Pancreas (tissue), 10 donors: ENCODE data around the gene CD300C. TPM values are rescaled to one million over a fixed set of nuclear protein-coding genes. Genes with fewer than 3 reads are reported as not detected.
A peak's percentile ranks its signal among the peaks of the same experiment; 100 is the strongest.

Experiments used
- ATAC-seq, 4 donors: fragments of 200-7000 bp; cut with Tn5 transposase; one replicate each; pipeline versions ENCODE4 v1.8.0 to v1.9.1; 2020; ENCODE audit warnings: mild to moderate bottlenecking in 4 of 4, moderate library complexity in 4 of 4
- DNase-seq, 6 donors: peaks; one replicate each; pipeline ENCODE4 v3.0.0-alpha.2; 2020
- FAIRE-seq: peaks from 2 replicates; lab custom pipeline; 2012; peaks lifted over from hg19 to GRCh38; lab: Jason Lieb, UNC
- H3K27ac ChIP-seq, 4 donors: fragments of 200-600 bp; sonication (generic); 1 replicate in 3 of 4; 2 replicates in 1 of 4; pipeline versions ENCODE4 v1.5.0 to v1.8.0; 2020
- H3K27me3 ChIP-seq, 4 donors: fragments of 200-600 bp; one replicate each; pipeline ENCODE4 v1.8.0; 2021
- H3K36me3 ChIP-seq, 3 donors: fragments of 200-600 bp; sonication (generic) in 1 of 3; one replicate each; pipeline versions ENCODE4 v1.5.0 to v1.8.0; 2020 to 2021
- H3K4me1 ChIP-seq, 3 donors: fragments of 200-600 bp; one replicate each; pipeline ENCODE4 v1.8.0; 2021
- H3K4me3 ChIP-seq, 4 donors: fragments of 200-600 bp; sonication (generic) in 2 of 4; one replicate each; pipeline versions ENCODE4 v1.5.0 to v1.8.0; 2020 to 2021
- H3K9me3 ChIP-seq, 4 donors: fragments of 200-600 bp; one replicate each; pipeline ENCODE4 v1.8.0; 2021
- WGBS, 2 donors: extraction: QIAGEN DNeasy Blood & Tissue Kit; methylation state at CpG; one replicate each; pipeline ENCODE4 v1.1.7; 2013; 5-methylcytosine and 5-hydroxymethylcytosine counted together
- intact Hi-C, 3 donors: fragments of 100-400 bp; cut with DNase I; formaldehyde crosslinking; loops; one replicate each; pipeline versions ENCODE4 v1.11.1 to v1.14.2; 2022
- polyA plus RNA-seq, 2 donors: library from polyadenylated mRNA; stranded (reverse); fragments of 200-250 nt; gene quantifications; one replicate each; pipeline ENCODE4 v1.2.3, GENCODE V29; 2013
- total RNA-seq, 6 donors: library from RNA; stranded (reverse); fragmentation: NEBNext Ultra II Directional in 4 of 6; extraction: Animal tissue kit (Norgen Biotek cat#: 25700) in 4 of 6; gene quantifications; one replicate each; pipeline versions ENCODE4 v1.2.1 to v1.2.4, GENCODE V29; 2021 to 2023
- TF ChIP-seq, protein P1 (sequence below), 4 donors: fragments of 200-600 bp; sonication (generic) in 3 of 4; IDR thresholded peaks; one replicate each; pipeline versions ENCODE4 v1.5.0 to v1.8.0; 2021; ENCODE audit warnings: antibody characterized with exemption in 4 of 4
- donor health status: healthy with polysubstance abuse.
- donor health status: DM: no; HTN: no; CAD: no; lungs with moderate emphysema.
- donor health status: DM: no; HTN: no; CAD: no.
- donor health status: control.
- donor health status: control.
- donor health status: Bipolar disorder and iron deficiency.
- donor health status: DM: yes; HTN: yes; CAD: no.
- donor health status: DM: no; HTN: no; CAD: no.
- donor health status: DM: no; HTN: no; CAD: no.
- donor health status: DM: yes; HTN: yes; CAD: no.

The CD300C gene
- total and polyA plus RNA-seq, 8 donors, result 0.19 to 1.5 (median 0.22) TPM; not detected in 1

DNA sequence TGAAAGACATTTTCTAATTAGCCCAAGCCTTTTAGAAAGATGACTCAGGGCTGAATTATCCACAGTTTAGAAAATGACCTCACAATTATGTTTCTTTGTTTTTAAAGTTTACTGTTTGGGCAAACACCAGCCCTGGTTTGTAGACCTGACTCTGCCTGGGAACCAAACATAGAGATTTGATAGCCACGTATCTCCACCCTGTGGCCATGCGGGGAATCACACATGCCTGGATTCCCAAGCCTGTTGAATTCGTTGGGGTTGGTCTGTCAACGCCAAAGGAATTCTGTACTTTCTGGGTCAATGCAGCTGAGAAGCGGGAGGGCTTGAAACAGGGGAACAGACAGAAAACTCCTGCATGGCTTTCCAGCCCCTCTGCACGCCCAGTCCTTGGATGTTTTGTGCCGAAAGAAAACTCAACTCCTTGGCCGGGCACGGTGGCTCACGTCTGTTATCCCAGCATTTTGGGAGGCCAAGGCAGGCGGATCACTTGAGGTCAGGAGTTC is 52.5 kb downstream of the CD300C start:
- DNase-seq (peak; percentile 46 to 84 (median 72)), ATAC-seq (peak; percentile 86 to 99 (median 97)), FAIRE-seq (peak; percentile 26)
- Histone ChIP-seq H3K27me3 (no peaks in the 10 kb centered on the region), H3K4me3 (no peak overlapping the region), H3K4me1 (no peaks in the 10 kb centered on the region), H3K27ac (no peak overlapping the region), H3K9me3 (no peaks in the 10 kb centered on the region), H3K36me3 (no peaks in the 10 kb centered on the region)
- intact Hi-C loops, result no loop called here
- TF ChIP-seq, protein P1, sequence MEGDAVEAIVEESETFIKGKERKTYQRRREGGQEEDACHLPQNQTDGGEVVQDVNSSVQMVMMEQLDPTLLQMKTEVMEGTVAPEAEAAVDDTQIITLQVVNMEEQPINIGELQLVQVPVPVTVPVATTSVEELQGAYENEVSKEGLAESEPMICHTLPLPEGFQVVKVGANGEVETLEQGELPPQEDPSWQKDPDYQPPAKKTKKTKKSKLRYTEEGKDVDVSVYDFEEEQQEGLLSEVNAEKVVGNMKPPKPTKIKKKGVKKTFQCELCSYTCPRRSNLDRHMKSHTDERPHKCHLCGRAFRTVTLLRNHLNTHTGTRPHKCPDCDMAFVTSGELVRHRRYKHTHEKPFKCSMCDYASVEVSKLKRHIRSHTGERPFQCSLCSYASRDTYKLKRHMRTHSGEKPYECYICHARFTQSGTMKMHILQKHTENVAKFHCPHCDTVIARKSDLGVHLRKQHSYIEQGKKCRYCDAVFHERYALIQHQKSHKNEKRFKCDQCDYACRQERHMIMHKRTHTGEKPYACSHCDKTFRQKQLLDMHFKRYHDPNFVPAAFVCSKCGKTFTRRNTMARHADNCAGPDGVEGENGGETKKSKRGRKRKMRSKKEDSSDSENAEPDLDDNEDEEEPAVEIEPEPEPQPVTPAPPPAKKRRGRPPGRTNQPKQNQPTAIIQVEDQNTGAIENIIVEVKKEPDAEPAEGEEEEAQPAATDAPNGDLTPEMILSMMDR (IDR thresholded peaks at IDR 0.05), result peak; percentile 78 to 88 (median 86)
- 29 to 31% methylated on average over 11 of the region's 11 CpGs for WGBS, 2 donors

DNA sequence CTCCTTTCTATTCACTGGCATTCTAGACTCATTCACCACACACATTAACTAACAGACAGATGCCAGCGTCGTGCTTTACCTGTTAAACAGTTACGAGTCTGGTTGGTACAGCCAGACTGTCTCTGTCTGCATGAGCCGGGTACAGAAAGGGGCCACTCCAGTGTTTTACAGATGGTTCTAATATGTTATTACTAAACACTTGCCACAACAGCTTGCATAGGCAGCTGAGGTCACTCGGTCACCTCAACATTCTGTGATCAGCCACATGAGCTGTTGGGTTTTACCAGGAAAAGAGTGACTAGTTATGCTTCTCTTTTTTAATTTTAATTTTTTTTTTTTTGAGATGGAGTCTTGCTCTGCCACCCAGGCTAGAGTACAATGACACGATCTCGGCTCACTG is 54.3 kb downstream of the CD300C start:
- peak in 1 of 4 donors; percentile 24 for ATAC-seq
- TF ChIP-seq, protein P1 (IDR thresholded peaks at IDR 0.05), result no peak
- FAIRE-seq, result no peak
- intact Hi-C loops, result no loop called here
- H3K9me3 ChIP-seq, result no peaks in the 10 kb centered on the region
- DNase-seq, result no peak
- H3K27ac ChIP-seq, result no peak overlapping the region
- H3K27me3 ChIP-seq, result no peaks in the 10 kb centered on the region
- 57 to 71% methylated on average over 7 of the region's 7 CpGs for WGBS, 2 donors
- no peaks in the 10 kb centered on the region for H3K4me1 ChIP-seq
- no peaks in the 10 kb centered on the region for H3K36me3 ChIP-seq
- no peak overlapping the region for H3K4me3 ChIP-seq

Other genes with a start within 250 kb of the CD300C start
- 1 to 10 TPM in 1 of 6 donors, under 1 TPM in 5; 0.22 to 1.0 (median 0.49) TPM for gene KIF19, start 219.9 kb downstream of the CD300C start, total RNA-seq
- 10 to 100 TPM in 1 of 2 donors, 1 to 10 TPM in 1; 5.7 to 13.5 TPM for gene KIF19, start 219.9 kb downstream of the CD300C start, polyA plus RNA-seq
- gene BTBD17, start 184.2 kb downstream of the CD300C start, total RNA-seq, result under 1 TPM; 0.08 to 0.22 (median 0.15) TPM
- gene BTBD17, start 184.2 kb downstream of the CD300C start, polyA plus RNA-seq, result 1 to 10 TPM in 1 of 2 donors, under 1 TPM in 1; 0.19 to 1.7 TPM
- gene GPR142, start 178.6 kb downstream of the CD300C start, total RNA-seq, result under 1 TPM; 0.22 to 0.86 (median 0.43) TPM
- gene GPR142, start 178.6 kb downstream of the CD300C start, polyA plus RNA-seq, result 1 to 10 TPM in 1 of 2 donors, under 1 TPM in 1; 0.61 to 2.8 TPM
- gene GPRC5C, start 114.0 kb downstream of the CD300C start, total RNA-seq, result 100 to 1,000 TPM in 1 of 6 donors, 10 to 100 TPM in 5; 38.2 to 106 (median 49.9) TPM
- 10 to 100 TPM; 40.4 to 68.0 TPM for gene GPRC5C, start 114.0 kb downstream of the CD300C start, polyA plus RNA-seq
- gene CD300A, start 79.5 kb downstream of the CD300C start, total RNA-seq, result 1 to 10 TPM in 3 of 6 donors, under 1 TPM in 3; 0.37 to 5.1 (median 0.92) TPM
- 1 to 10 TPM; 1.3 to 2.0 TPM for gene CD300A, start 79.5 kb downstream of the CD300C start, polyA plus RNA-seq
- under 1 TPM in 3 of 6 donors, not detected in 3; 0.14 to 0.52 (median 0.19) TPM for gene CD300LB, start 14.6 kb downstream of the CD300C start, total RNA-seq
- under 1 TPM; 0.08 to 0.09 TPM for gene CD300LB, start 14.6 kb downstream of the CD300C start, polyA plus RNA-seq
- not detected for gene CD300H, start 21.4 kb upstream of the CD300C start, total RNA-seq
- gene CD300H, start 21.4 kb upstream of the CD300C start, polyA plus RNA-seq, result not detected
- not detected for gene CD300LD, start 46.2 kb upstream of the CD300C start, total RNA-seq
- not detected for gene CD300LD, start 46.2 kb upstream of the CD300C start, polyA plus RNA-seq
- 1 to 10 TPM in 1 of 6 donors, under 1 TPM in 4, not detected in 1; 0.14 to 1.3 (median 0.16) TPM for gene CD300E, start 77.6 kb upstream of the CD300C start, total RNA-seq
- under 1 TPM; 0.27 to 0.31 TPM for gene CD300E, start 77.6 kb upstream of the CD300C start, polyA plus RNA-seq
- gene CD300LF, start 166.8 kb upstream of the CD300C start, total RNA-seq, result 1 to 10 TPM in 1 of 6 donors, under 1 TPM in 5; 0.19 to 4.7 (median 0.26) TPM
- under 1 TPM; 0.28 to 0.42 TPM for gene CD300LF, start 166.8 kb upstream of the CD300C start, polyA plus RNA-seq
- 1 to 10 TPM in 3 of 6 donors, under 1 TPM in 3; 0.79 to 1.8 (median 1.2) TPM for gene RAB37, start 191.1 kb upstream of the CD300C start, total RNA-seq
- 1 to 10 TPM; 1.3 to 3.1 TPM for gene RAB37, start 191.1 kb upstream of the CD300C start, polyA plus RNA-seq
- gene NHERF1, start 202.5 kb upstream of the CD300C start, total RNA-seq, result 10 to 100 TPM; 40.1 to 78.5 (median 55.9) TPM
- 10 to 100 TPM; 48.9 to 91.9 TPM for gene NHERF1, start 202.5 kb upstream of the CD300C start, polyA plus RNA-seq
- 10 to 100 TPM; 14.4 to 27.6 (median 22.4) TPM for gene NAT9, start 230.2 kb upstream of the CD300C start, total RNA-seq
- 10 to 100 TPM; 38.3 to 38.5 TPM for gene NAT9, start 230.2 kb upstream of the CD300C start, polyA plus RNA-seq